Measurements from ENCODE around the gene SH3RF1.
"Not testable (repeated sequence)": the region's sequence is repeated elsewhere in the genome, so short reads cannot be mapped to it uniquely, and the experiment has no call there.

SH3RF1 gene

DNA sequence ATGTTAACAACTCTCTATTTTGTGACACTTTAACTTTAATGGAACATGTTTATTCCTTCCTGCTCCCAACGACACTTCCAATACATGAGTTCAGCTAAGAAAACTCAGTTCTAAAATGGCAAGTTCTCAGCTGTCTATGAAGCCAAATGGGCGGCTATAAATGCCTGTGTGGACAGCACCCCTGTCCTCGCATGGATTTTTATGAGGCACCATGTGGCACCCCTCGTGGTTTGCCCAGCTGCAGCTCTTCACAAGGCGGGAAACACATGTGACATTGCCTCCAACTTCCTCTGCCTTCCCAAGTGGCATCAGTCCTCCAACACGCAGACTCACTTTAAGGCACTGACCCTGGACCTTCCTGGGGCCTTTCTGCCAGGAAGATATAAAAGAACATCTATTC is 48.0 kb downstream of the SH3RF1 start:
- DNase-seq, result no peak

DNA sequence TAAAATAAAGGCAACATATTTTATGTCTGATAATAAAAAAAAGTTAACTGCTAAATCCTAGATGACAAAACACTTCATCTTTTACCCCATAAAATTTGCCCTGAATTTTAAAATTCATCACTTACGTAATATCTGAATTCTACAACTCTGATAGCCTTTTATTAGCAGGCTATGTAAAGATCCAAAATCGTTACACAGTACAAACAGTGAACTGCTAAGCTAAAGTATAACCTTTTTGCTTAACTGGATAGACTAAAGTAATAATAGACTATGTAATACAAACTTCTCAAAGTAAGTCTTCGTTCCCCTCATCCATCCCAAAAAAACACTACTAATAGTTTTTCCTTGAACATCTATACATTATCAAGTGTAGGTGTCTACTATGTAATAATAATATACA is 49.1 kb downstream of the SH3RF1 start:
- DNase-seq, result no peak

DNA sequence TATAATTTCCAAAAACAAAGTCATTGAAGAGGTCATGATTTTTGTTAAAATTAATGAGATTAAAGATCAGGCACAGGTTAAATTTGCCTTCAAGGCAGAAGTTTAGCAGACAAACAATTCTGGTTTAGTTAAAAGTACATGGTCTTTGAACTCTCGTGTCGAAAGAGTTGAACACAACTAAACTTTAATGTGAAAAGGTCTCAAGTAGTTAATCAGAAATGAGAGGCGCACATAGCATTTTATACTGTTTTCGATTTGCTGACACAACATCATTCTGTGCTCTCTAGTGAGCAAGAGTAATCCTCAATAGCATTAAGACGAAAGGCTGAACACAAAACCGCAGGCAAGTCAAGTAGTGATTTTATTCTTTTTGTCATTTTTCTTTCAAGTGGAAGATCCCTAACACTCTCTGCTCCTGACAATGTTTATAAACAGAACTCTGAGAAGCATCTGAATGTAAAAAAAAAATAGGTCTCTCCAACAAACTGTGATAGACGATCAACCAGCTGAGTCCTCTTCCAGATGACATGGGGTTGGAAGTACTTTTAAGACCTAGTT is 49.8 kb downstream of the SH3RF1 start:
- DNase-seq, result no peak

DNA sequence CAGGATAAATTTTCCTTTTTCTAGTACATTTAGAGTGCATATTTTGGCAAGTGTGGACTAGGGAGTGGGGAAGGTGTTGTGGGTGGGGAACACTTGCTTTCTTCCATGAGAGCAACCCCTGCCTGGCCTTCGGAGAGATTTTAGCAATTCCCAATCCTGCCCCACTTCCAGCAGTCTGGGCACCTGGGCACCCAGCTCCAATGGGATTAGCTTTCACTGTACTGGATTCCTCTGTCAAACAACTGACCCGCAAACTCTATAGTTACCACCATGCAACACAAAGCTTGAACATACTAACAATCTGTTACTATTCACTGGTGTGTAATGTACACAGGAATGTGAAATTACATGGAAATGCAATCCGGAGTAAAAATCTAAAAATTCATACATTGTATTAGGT is 50.3 kb downstream of the SH3RF1 start:
- DNase-seq, result no peak

GRCh38 chr4:169219440-169219839 is 51.3 kb downstream of the SH3RF1 start:
- no peak for DNase-seq

DNA sequence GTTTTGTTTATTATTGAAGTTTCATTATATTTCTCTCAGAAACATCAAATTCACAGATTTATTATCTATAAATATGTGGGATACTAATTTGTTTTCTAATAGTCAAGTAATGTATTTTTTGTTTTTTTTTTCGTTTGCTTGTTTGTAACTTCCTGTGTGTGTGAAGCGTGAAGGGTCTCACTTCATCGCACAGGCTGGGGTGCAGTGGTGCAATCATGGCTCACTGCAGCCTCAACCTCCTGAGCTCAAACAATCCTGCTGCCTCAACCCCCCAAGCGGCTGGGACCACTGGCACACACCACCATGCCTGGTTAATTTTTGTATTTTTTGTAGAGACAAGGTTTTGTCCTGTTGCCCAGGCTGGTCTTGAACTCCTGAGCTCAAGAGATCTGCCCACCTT is 55.1 kb downstream of the SH3RF1 start:
- no peak for DNase-seq

DNA sequence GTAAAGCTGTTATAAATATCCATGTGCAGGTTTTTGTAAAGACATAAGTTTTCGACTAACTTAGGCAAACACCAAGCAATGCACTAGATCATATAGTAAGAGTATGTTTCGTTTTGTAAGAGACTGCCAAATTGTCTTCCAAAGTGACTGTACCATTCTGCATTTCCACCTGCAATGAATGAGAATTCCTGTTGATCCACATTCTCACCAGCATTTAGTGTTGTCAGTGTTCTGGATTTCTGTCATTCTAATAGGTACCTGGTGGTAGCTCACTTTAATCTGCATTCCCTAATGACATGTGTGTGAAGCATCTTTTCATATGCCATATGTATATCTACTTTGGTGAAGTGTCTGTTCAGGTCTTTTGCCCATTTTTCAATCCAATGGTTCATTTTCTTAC is 57.8 kb downstream of the SH3RF1 start:
- no peak for DNase-seq

DNA sequence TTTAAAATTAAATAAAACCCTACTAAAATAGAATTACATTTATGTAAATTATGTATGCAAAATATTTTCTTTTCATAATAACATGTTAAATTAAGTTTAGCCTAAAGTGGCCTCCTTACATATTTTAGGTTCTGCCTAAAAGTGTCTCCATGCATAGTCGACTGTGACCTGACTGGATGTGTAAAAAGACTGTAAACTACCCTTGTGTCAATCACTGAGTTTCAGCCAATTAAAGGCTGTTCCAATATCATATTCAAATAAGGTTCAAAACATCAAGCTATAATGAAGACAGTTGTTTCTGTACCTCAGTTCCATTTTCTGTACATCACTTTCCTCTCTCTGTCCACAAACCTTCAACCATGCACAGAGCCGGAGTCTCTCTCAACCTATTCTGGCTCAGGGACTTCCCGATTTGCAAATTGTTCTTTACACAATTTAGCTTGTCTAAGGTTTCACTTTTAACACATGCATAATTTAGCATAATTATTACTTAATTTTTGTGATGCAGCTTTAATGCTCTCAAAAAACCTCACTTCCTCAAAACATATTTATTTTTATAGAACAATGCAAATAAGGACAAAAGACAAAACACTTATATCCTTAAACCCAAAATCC is 60.1 kb downstream of the SH3RF1 start:
- no peak for DNase-seq

DNA sequence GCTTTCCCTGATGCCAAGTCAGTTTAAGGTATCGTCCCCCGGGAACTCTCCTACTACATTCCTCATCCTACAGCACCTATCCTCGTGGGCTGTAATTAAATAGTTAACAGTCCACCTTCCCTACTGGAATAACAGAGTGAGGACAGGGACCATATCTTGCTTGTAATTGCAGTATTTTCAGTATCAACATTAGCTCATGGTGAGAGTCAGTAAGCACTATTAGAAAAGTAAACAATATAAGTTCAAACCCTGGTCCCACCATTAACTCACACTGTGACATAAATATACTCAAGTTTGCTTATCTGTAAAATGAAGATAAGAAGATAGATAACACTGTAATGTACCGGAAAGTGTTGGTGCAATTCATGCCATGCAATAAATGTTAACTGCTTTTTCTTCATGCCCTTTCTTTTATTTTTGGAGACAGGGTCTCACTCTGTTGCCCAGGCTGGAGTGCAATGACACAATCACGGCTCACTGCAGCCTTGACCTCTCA is 61.3 kb downstream of the SH3RF1 start:
- no peak for DNase-seq

- DNase-seq, result no peak
Measured at GRCh38 chr4:169208516-169208915, 62.2 kb downstream of the SH3RF1 start.

GRCh38 chr4:169208090-169208455 is 62.7 kb downstream of the SH3RF1 start:
- no peak for DNase-seq

GRCh38 chr4:169207436-169208089 is 63.2 kb downstream of the SH3RF1 start:
- no peak for DNase-seq

DNA sequence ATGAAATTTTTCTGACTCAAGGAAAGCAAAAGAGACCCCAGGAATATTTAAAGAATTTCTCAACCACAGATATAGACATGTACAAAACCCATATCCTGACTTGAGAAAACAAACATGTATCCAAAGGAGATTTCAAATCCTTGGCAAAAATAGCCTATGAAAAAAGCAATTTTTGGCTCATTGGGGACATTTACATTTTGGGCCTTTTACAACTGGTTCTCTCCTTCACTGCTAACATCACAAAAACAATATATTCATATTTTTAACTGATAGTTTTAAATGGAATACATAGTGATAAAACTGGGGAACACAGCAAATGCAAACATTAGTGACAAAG is 65.0 kb downstream of the SH3RF1 start:
- no peak for DNase-seq

- DNase-seq, result no peak
Measured at GRCh38 chr4:169205075-169205743, 65.5 kb downstream of the SH3RF1 start.

- DNase-seq, result no peak
Measured at GRCh38 chr4:169203891-169204290, 66.9 kb downstream of the SH3RF1 start.

- not testable (repeated sequence) for DNase-seq
Measured at GRCh38 chr4:169203278-169203677, 67.5 kb downstream of the SH3RF1 start.

- no peak for DNase-seq
Measured at GRCh38 chr4:169202878-169203277, 67.9 kb downstream of the SH3RF1 start.

DNA sequence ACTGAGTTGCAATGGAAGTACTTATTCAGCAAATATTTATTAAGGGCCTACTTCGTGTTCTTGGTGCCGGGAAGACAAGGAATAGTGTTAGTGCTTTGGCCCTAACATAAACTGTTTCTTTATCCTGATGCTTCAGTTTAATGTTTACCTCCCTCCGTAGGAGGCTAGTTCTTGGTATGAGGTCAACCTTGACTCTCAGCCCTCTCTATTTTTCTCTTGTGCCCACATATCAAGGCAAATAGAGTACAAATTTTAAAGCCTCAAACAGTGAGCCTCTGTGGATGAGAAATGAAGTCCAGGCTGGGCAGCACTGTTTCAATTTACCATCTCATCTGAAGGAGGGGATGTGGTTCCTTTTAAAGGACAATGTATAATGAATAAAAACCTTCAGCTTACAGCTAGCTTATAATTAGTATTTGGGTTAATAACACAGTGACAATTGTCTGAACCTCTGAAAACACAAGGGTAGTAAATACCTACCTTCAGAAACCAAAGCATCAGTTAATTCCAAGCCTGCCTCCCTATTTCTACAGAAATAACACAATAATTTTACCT is 68.5 kb downstream of the SH3RF1 start:
- no peak for DNase-seq

- no peak for DNase-seq
Measured at GRCh38 chr4:169201222-169202144, 69.3 kb downstream of the SH3RF1 start.

DNA sequence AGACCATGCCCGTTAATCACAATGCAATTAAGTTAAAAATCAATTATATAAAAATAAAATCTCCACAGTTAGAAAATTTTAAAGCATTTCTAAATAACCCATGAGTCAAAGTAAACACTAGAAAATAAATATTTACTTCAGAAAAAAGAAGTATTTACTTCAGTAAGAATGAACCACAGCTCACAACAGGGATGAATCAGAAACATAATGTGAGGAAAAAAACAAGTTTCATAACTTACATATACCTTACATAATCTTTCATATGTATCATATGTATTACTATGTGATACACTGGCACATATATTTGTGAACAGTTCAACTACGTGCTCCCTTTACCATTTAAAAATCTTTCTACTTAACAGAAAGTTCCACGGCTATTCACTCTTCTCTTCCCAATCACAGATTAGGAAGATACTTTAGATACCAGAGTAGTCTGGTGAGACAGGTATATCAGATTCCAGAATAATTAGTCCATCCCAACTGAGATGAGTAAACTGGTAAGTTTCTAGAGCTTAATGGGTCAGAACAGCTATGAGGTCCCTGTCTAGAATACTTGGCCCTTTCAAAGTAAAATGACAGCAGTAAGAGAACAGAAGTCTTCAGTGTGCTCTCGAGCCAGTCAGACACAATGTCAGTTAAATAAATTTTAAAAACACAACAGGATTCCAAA is 70.3 kb downstream of the SH3RF1 start:
- DNase-seq, result no peak

DNA sequence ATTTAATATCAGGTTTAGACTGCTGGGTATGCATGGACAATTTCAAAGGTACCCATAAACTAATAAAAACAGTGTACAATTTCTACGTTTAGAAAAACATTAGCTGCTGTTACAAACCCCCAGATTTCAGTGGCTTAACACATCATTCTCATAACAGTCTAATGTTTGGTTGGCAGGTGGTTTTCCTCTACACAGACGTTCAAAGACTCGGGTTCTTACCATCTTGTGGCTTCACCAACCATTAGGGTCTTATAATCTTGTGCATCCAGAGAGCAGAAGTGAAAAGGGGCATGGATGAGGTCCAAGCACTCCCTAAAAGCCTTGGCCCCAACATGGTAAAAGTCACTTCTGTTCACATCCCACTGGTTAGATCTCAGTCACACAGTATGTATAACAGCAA is 71.6 kb downstream of the SH3RF1 start:
- DNase-seq, result no peak

GRCh38 chr4:169198167-169198566 is 72.6 kb downstream of the SH3RF1 start:
- DNase-seq, result no peak

Data from DMS79 treated with DMSO at 0.1 percent for 48 hours (cell line).